ENCODE measurements around the gene DCAF8L2.

DNA sequence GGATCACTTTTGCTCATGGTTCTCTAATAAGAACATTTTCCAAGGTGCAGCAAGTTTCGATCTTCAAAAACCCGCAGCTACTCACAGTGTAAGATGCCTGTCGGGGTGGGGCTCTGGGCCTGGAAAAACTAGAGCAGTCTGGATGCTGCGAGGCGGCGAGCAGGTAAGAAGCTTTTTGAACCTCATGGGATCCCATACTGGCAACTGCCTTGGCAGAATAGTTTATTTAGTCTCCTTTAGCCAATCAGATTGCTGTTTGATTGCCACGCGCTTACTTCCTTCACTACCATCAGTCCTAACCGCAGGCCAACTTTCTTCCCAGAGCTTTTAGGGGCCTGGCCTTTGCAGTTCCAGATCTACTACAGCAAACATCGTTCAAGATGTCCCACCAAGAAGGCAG is 156.4 kb downstream of the DCAF8L2 start:
- TF ChIP-seq, protein P1, sequence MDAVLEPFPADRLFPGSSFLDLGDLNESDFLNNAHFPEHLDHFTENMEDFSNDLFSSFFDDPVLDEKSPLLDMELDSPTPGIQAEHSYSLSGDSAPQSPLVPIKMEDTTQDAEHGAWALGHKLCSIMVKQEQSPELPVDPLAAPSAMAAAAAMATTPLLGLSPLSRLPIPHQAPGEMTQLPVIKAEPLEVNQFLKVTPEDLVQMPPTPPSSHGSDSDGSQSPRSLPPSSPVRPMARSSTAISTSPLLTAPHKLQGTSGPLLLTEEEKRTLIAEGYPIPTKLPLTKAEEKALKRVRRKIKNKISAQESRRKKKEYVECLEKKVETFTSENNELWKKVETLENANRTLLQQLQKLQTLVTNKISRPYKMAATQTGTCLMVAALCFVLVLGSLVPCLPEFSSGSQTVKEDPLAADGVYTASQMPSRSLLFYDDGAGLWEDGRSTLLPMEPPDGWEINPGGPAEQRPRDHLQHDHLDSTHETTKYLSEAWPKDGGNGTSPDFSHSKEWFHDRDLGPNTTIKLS (IDR thresholded peaks at IDR 0.05; ENCODE audit: borderline replicate concordance, low read depth) = no peak
- no peak for TF ChIP-seq HDAC6 (IDR thresholded peaks at IDR 0.05; ENCODE audit: low read depth, low read length)
- TF ChIP-seq MXI1 (IDR thresholded peaks at IDR 0.05; ENCODE audit: low read depth, low read length) = no peak
- no peak for TF ChIP-seq JUN (IDR thresholded peaks at IDR 0.05; ENCODE audit: borderline replicate concordance, low read depth, low read length)
- TF ChIP-seq JUN (CRISPR knock-in tag; IDR thresholded peaks at IDR 0.05; ENCODE audit: borderline replicate concordance) = no peak
- TF ChIP-seq MAZ (CRISPR knock-in tag; conservative IDR thresholded peaks at IDR 0.05 in 1 of 2, IDR thresholded peaks at IDR 0.05 in 1 of 2) = no peak
- no peak for TF ChIP-seq CBFB (CRISPR knock-in tag; IDR thresholded peaks at IDR 0.05)
- no peak for TF ChIP-seq ZNF217 (CRISPR knock-in tag; IDR thresholded peaks at IDR 0.05)
- no peak for TF ChIP-seq GABPA (tag; conservative IDR thresholded peaks at IDR 0.05; ENCODE audit: low read depth)
- no peak for TF ChIP-seq SMAD3 (CRISPR knock-in tag; conservative IDR thresholded peaks at IDR 0.05)
- no peak for TF ChIP-seq TCF7 (IDR thresholded peaks at IDR 0.05; ENCODE audit: borderline replicate concordance)
- no peak for TF ChIP-seq MAFK (IDR thresholded peaks at IDR 0.05; ENCODE audit: low read length)
- no peak for TF ChIP-seq EZH2 (IDR thresholded peaks at IDR 0.05; ENCODE audit: borderline replicate concordance, low read depth, low read length)
- no peak for TF ChIP-seq TBP (optimal IDR thresholded peaks at IDR 0.05; ENCODE audit: low read depth, low read length)
- no peak for TF ChIP-seq TCF7L2 (IDR thresholded peaks at IDR 0.05; ENCODE audit: low read depth, low read length)

Measured in K562 (cell line).